Memory B cell (primary cell): ENCODE results near the gene DNAJC7.
A peak's percentile ranks its signal among the peaks of the same experiment; 100 is the strongest.
"Not testable (repeated sequence)": the region's sequence is repeated elsewhere in the genome, so short reads cannot be mapped to it uniquely, and the experiment has no call there.

ENCODE experiments used
- ATAC-seq: fragments of 150-1000 bp; cut with Tn5 transposase; 2 replicates; pipeline ENCODE4 v1.10.0; 2021; ENCODE audit warnings: low read depth, mild to moderate bottlenecking, moderate library complexity
- DNase-seq, 2 donors: peaks; one replicate each; pipeline ENCODE4 v3.0.0; 2022; ENCODE audit warnings: low spot score in 2 of 2
- H3K27ac Mint-ChIP-seq: one replicate; pipeline ENCODE4 v1.8.0; 2022; ENCODE audit warnings: mild to moderate bottlenecking, moderate library complexity, mixed read lengths
- H3K27me3 Mint-ChIP-seq: one replicate; pipeline ENCODE4 v1.8.0; 2022; ENCODE audit warnings: mixed read lengths
- H3K36me3 Mint-ChIP-seq: one replicate; pipeline ENCODE4 v1.8.0; 2022; ENCODE audit warnings: mild to moderate bottlenecking, mixed read lengths
- H3K4me1 Mint-ChIP-seq: one replicate; pipeline ENCODE4 v1.8.0; 2022; ENCODE audit warnings: mixed read lengths
- H3K4me3 Mint-ChIP-seq: one replicate; pipeline ENCODE4 v1.8.0; 2022; ENCODE audit warnings: mild to moderate bottlenecking, moderate library complexity, mixed read lengths
- H3K9me3 Mint-ChIP-seq: one replicate; pipeline ENCODE4 v1.8.0; 2022; ENCODE audit warnings: mixed read lengths

Gene DNAJC7

GRCh38 chr17:41956522-41956921 lies 60.7 kb downstream of the DNAJC7 start:
- H3K4me1 Mint-ChIP-seq, result no peaks in the 10 kb centered on the region
- no peak overlapping the region for H3K4me3 Mint-ChIP-seq
- DNase-seq (no peak), ATAC-seq (no peak)
- H3K27ac Mint-ChIP-seq, result no peak overlapping the region
- no peaks in the 10 kb centered on the region for H3K36me3 Mint-ChIP-seq
- H3K27me3 Mint-ChIP-seq, result peaks cover 2% of the 10 kb centered on the region
- H3K9me3 Mint-ChIP-seq, result no peaks in the 10 kb centered on the region

GRCh38 chr17:41948762-41949460 lies 68.3 kb downstream of the DNAJC7 start:
- ATAC-seq (no peak), DNase-seq (no peak)
- Mint-ChIP-seq H3K27ac (no peak overlapping the region), H3K36me3 (no peaks in the 10 kb centered on the region), H3K4me1 (no peaks in the 10 kb centered on the region), H3K9me3 (no peaks in the 10 kb centered on the region), H3K4me3 (no peak overlapping the region), H3K27me3 (no peaks in the 10 kb centered on the region)

- ATAC-seq, result no peak
- no peaks in the 10 kb centered on the region for H3K4me1 Mint-ChIP-seq
- H3K4me3 Mint-ChIP-seq, result no peak overlapping the region
- no peaks in the 10 kb centered on the region for H3K36me3 Mint-ChIP-seq
- no peaks in the 10 kb centered on the region for H3K9me3 Mint-ChIP-seq
- H3K27me3 Mint-ChIP-seq, result no peaks in the 10 kb centered on the region
- DNase-seq, result no peak
- H3K27ac Mint-ChIP-seq, result no peak overlapping the region
Observed at GRCh38 chr17:41944943-41945342, 72.3 kb downstream of the DNAJC7 start.

GRCh38 chr17:41943492-41943891 lies 73.7 kb downstream of the DNAJC7 start:
- H3K9me3 Mint-ChIP-seq, result no peaks in the 10 kb centered on the region
- H3K4me3 Mint-ChIP-seq, result no peak overlapping the region
- DNase-seq (no peak), ATAC-seq (no peak)
- no peaks in the 10 kb centered on the region for H3K27me3 Mint-ChIP-seq
- H3K4me1 Mint-ChIP-seq, result no peaks in the 10 kb centered on the region
- no peaks in the 10 kb centered on the region for H3K36me3 Mint-ChIP-seq
- no peak overlapping the region for H3K27ac Mint-ChIP-seq

GRCh38 chr17:41942626-41943373 lies 74.4 kb downstream of the DNAJC7 start:
- Mint-ChIP-seq H3K27me3 (no peaks in the 10 kb centered on the region), H3K4me1 (no peaks in the 10 kb centered on the region), H3K36me3 (no peaks in the 10 kb centered on the region), H3K9me3 (no peaks in the 10 kb centered on the region), H3K4me3 (no peak overlapping the region), H3K27ac (no peak overlapping the region)
- no peak for DNase-seq
- no peak for ATAC-seq

GRCh38 chr17:41941168-41941567 lies 76.1 kb downstream of the DNAJC7 start:
- Mint-ChIP-seq H3K27ac (no peak overlapping the region), H3K4me3 (no peak overlapping the region), H3K9me3 (no peaks in the 10 kb centered on the region), H3K36me3 (no peaks in the 10 kb centered on the region), H3K27me3 (no peaks in the 10 kb centered on the region), H3K4me1 (no peaks in the 10 kb centered on the region)
- no peak for DNase-seq
- no peak for ATAC-seq

- H3K36me3 Mint-ChIP-seq, result no peaks in the 10 kb centered on the region
- H3K27me3 Mint-ChIP-seq, result no peaks in the 10 kb centered on the region
- no peak overlapping the region for H3K4me3 Mint-ChIP-seq
- H3K4me1 Mint-ChIP-seq, result no peaks in the 10 kb centered on the region
- H3K9me3 Mint-ChIP-seq, result no peaks in the 10 kb centered on the region
- DNase-seq (no peak), ATAC-seq (no peak)
- H3K27ac Mint-ChIP-seq, result no peak overlapping the region
Observed at GRCh38 chr17:41939693-41940090, 77.5 kb downstream of the DNAJC7 start.

- Mint-ChIP-seq H3K27ac (no peak overlapping the region), H3K4me3 (no peak overlapping the region), H3K36me3 (no peaks in the 10 kb centered on the region), H3K9me3 (no peaks in the 10 kb centered on the region), H3K4me1 (no peaks in the 10 kb centered on the region), H3K27me3 (no peaks in the 10 kb centered on the region)
- no peak for ATAC-seq
- DNase-seq, result no peak
Observed at GRCh38 chr17:41939044-41939692, 78.1 kb downstream of the DNAJC7 start.

- Mint-ChIP-seq H3K9me3 (no peaks in the 10 kb centered on the region), H3K36me3 (no peaks in the 10 kb centered on the region), H3K27ac (no peak overlapping the region), H3K27me3 (no peaks in the 10 kb centered on the region), H3K4me1 (no peaks in the 10 kb centered on the region), H3K4me3 (no peak overlapping the region)
- no peak for ATAC-seq
- no peak for DNase-seq
Observed at GRCh38 chr17:41937970-41938954, 79.0 kb downstream of the DNAJC7 start.

GRCh38 chr17:41935641-41936040 lies 81.6 kb downstream of the DNAJC7 start:
- no peaks in the 10 kb centered on the region for H3K36me3 Mint-ChIP-seq
- H3K4me1 Mint-ChIP-seq, result peaks cover 6% of the 10 kb centered on the region
- ATAC-seq, result no peak
- H3K27ac Mint-ChIP-seq, result no peak overlapping the region
- no peak overlapping the region for H3K4me3 Mint-ChIP-seq
- H3K9me3 Mint-ChIP-seq, result no peaks in the 10 kb centered on the region
- DNase-seq, result no peak
- no peaks in the 10 kb centered on the region for H3K27me3 Mint-ChIP-seq

- no peaks in the 10 kb centered on the region for H3K9me3 Mint-ChIP-seq
- H3K4me3 Mint-ChIP-seq, result no peak overlapping the region
- peak overlapping the region; percentile 79 for H3K27ac Mint-ChIP-seq
- H3K36me3 Mint-ChIP-seq, result no peaks in the 10 kb centered on the region
- no peaks in the 10 kb centered on the region for H3K27me3 Mint-ChIP-seq
- DNase-seq (no peak), ATAC-seq (no peak)
- H3K4me1 Mint-ChIP-seq, result peaks cover 16% of the 10 kb centered on the region
Observed at GRCh38 chr17:41932816-41933389, 84.3 kb downstream of the DNAJC7 start.

GRCh38 chr17:41931715-41932114 lies 85.5 kb downstream of the DNAJC7 start:
- not testable (repeated sequence) for ATAC-seq, H3K27ac Mint-ChIP-seq, H3K4me3 Mint-ChIP-seq, H3K9me3 Mint-ChIP-seq, DNase-seq, H3K36me3 Mint-ChIP-seq, H3K27me3 Mint-ChIP-seq
- H3K4me1 Mint-ChIP-seq, result peaks cover 16% of the 10 kb centered on the region

- not testable (repeated sequence) for H3K9me3 Mint-ChIP-seq, H3K36me3 Mint-ChIP-seq, DNase-seq, H3K27me3 Mint-ChIP-seq
- Mint-ChIP-seq H3K27ac (peak overlapping the region; percentile 93), H3K4me1 (peaks cover 16% of the 10 kb centered on the region), H3K4me3 (peak overlapping the region; percentile 97)
- peak; percentile 56 for ATAC-seq
Observed at GRCh38 chr17:41930833-41931156, 86.4 kb downstream of the DNAJC7 start.
